Right lobe of liver (tissue), 6 donors: ENCODE results near the gene NUAK1. TPM values are rescaled to one million over a fixed set of nuclear protein-coding genes. Genes with fewer than 3 reads are reported as not detected.

Experiments
- ATAC-seq, 4 donors: fragments of 200-7000 bp; cut with Tn5 transposase; one replicate each; pipeline ENCODE4 v1.9.1; 2020; ENCODE audit warnings: mild to moderate bottlenecking in 4 of 4, moderate library complexity in 4 of 4
- DNase-seq, 3 donors: peaks; one replicate each; pipeline ENCODE4 v3.0.0-alpha.2; 2020
- H3K27ac ChIP-seq, 3 donors: fragments of 200-600 bp; one replicate each; pipeline ENCODE4 v1.8.0; 2022
- H3K27me3 ChIP-seq, 2 donors: fragments of 200-600 bp; one replicate each; pipeline ENCODE4 v1.8.0; 2022
- H3K36me3 ChIP-seq, 4 donors: fragments of 200-600 bp; sonication (generic) in 1 of 4; one replicate each; pipeline versions ENCODE4 v1.5.1 to v1.8.0; 2017 to 2022; ENCODE audit warnings: control low read depth in 1 of 4
- H3K4me1 ChIP-seq, 4 donors: fragments of 200-600 bp; sonication (generic) in 1 of 4; one replicate each; pipeline versions ENCODE4 v1.5.1 to v1.8.0; 2017 to 2022; ENCODE audit warnings: control low read depth in 1 of 4
- H3K4me3 ChIP-seq, 3 donors: fragments of 200-600 bp; one replicate each; pipeline ENCODE4 v1.8.0; 2022
- H3K9me3 ChIP-seq, 4 donors: fragments of 200-600 bp; sonication (generic) in 1 of 4; one replicate each; pipeline versions ENCODE4 v1.5.1 to v1.8.0; 2017 to 2022; ENCODE audit warnings: control low read depth in 1 of 4
- CTCF ChIP-seq, 4 donors: fragments of 200-600 bp in 3 of 4; fragments of 450-650 bp in 1 of 4; IDR thresholded peaks; one replicate each; pipeline versions ENCODE4 v1.5.1 to v1.8.0; 2016 to 2022; ENCODE audit warnings: antibody characterized with exemption in 4 of 4, mild to moderate bottlenecking in 2 of 4
- POLR2A ChIP-seq: fragments of 450-650 bp; IDR thresholded peaks from one replicate; pipeline ENCODE4 v1.6.1; 2017; ENCODE audit warnings: antibody characterized with exemption, mild to moderate bottlenecking
- WGBS: methylation state at CpG from one replicate; pipeline ENCODE4 v1.1.6; 2018; ENCODE audit warnings: low coverage, low lambda C conversion rate; ENCODE audit not compliant: insufficient coverage; ENCODE audit errors: missing lambda C conversion rate; 5-methylcytosine and 5-hydroxymethylcytosine counted together
- intact Hi-C, 2 donors: fragments of 100-400 bp; cut with DNase I; formaldehyde crosslinking; loops; one replicate each; pipeline versions ENCODE4 v1.11.2 to v1.14.1; 2022
- total RNA-seq, 6 experiments: library from RNA; depleted of rRNA in 2 of 6; stranded (reverse); fragments of >200 nt in 2 of 6; fragmentation: NEBNext Ultra II Directional in 3 of 6; extraction: Animal tissue kit (Norgen Biotek cat#: 25700) in 3 of 6; gene quantifications; one replicate each; pipeline versions ENCODE4 v1.1.0 to v1.2.4, GENCODE V29; 2016 to 2023
- donor health status: DM: no; HTN: yes; CAD: no.
- donor health status: DM: no; HTN: no; CAD: no.
- donor health status: DM: no; HTN: no; CAD: no.
- donor health status: DM: no; HTN: yes; CAD: no.
- donor health status: DM: no; HTN: yes; CAD: no.

NUAK1 gene
- total RNA-seq, 6 experiments from 2014 or later: 2.0 to 11.0 (median 3.5) TPM

DNA sequence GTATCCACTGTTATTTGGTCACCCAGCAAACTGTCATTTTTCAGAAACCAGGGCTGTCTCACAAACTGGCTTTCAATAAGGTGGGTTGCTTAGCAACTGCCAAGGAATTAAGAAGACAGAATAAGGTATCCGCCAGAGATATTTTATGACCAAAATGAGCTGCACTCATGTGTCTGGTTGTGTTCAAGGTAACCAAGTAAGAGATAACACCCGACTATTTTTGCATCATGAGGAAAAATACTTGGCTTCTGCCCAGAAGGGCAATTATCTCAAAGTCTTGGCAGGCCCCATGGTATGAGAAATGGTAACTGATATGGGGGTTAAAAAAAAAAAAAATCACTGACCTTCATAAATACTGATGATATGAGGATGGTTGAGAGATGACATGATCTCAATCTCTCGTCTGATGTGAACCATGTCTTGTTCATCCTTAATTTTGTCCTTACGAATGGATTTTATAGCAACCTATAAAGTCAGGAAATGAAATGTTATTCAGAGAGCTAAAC lies 32.6 kb downstream of the NUAK1 start:
- intact Hi-C loops: no loop called here
- no peak overlapping the region for H3K27ac ChIP-seq
- no peak for DNase-seq
- TF ChIP-seq CTCF (IDR thresholded peaks at IDR 0.05) (no peak), POLR2A (no peak)
- 48% methylated on average over 4 of the region's 4 CpGs for WGBS
- no peak for ATAC-seq
- H3K36me3 ChIP-seq: no peaks in the 10 kb centered on the region
- no peak overlapping the region for H3K4me3 ChIP-seq
- no peaks in the 10 kb centered on the region for H3K9me3 ChIP-seq
- no peaks in the 10 kb centered on the region for H3K27me3 ChIP-seq
- H3K4me1 ChIP-seq: peaks cover 0 to 38% (median 12%) of the 10 kb centered on the region in 4 donors

GRCh38 chr12:106101803-106102202 lies 37.0 kb downstream of the NUAK1 start:
- Histone ChIP-seq H3K27ac (no peak overlapping the region), H3K27me3 (no peaks in the 10 kb centered on the region), H3K4me1 (peaks cover 0 to 34% (median 15%) of the 10 kb centered on the region in 4 donors), H3K9me3 (no peaks in the 10 kb centered on the region), H3K36me3 (no peaks in the 10 kb centered on the region), H3K4me3 (no peak overlapping the region)
- 88% methylated on average over 4 of the region's 5 CpGs for WGBS
- intact Hi-C loops: no loop called here
- ATAC-seq (no peak), DNase-seq (no peak)
- TF ChIP-seq POLR2A (no peak), CTCF (IDR thresholded peaks at IDR 0.05) (no peak)

DNA sequence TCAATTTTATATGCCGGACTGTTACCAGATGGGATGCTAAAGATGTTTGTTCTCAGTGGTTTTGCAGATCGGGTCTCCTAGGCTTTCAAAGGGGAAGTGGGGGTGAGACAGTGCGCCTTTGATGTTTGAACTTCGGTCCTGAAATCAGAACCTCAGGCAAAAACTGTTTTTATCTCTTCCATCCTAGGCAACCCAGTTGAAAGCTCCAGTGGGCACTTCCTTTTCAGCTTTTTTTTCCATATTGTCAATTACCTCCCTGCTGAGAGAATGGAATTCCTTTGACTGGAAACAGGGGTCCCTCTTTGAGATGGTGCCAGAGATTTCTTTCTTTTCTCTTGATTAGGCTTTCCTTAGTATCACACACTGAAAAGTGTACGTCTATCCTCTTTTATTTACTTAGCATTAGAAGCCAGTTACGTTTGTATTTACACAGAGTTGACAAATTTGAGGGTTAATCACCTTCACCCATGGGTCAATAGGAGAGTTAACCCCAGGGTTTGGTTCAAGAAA lies 40.0 kb downstream of the NUAK1 start:
- no peak for TF ChIP-seq POLR2A
- TF ChIP-seq CTCF (IDR thresholded peaks at IDR 0.05): no peak
- Histone ChIP-seq H3K4me1 (peaks cover 0 to 41% (median 22%) of the 10 kb centered on the region in 4 donors), H3K9me3 (no peaks in the 10 kb centered on the region), H3K27me3 (no peaks in the 10 kb centered on the region), H3K27ac (peak overlapping the region in 1 of 3 donors; percentile 61), H3K36me3 (no peaks in the 10 kb centered on the region), H3K4me3 (no peak overlapping the region)
- WGBS: 30% methylated on average over 5 of the region's 6 CpGs
- intact Hi-C loops: no loop called here
- ATAC-seq (peak; percentile 48 to 65 (median 60)), DNase-seq (no peak)

- Histone ChIP-seq H3K27ac (peak overlapping the region; percentile 53 to 67 (median 55)), H3K36me3 (no peaks in the 10 kb centered on the region), H3K27me3 (no peaks in the 10 kb centered on the region), H3K9me3 (no peaks in the 10 kb centered on the region), H3K4me1 (peaks cover 0 to 50% (median 24%) of the 10 kb centered on the region in 4 donors), H3K4me3 (no peak overlapping the region)
- 45% methylated on average over 2 of the region's 2 CpGs for WGBS
- DNase-seq (no peak), ATAC-seq (peak in 3 of 4 donors; percentile 12 to 66 (median 26))
- no peak for TF ChIP-seq CTCF (IDR thresholded peaks at IDR 0.05)
- no peak for TF ChIP-seq POLR2A
- intact Hi-C loops: no loop called here
These were observed 41.7 kb downstream of the NUAK1 start for GRCh38 chr12:106097011-106097410.
